Right atrium auricular region (tissue), 2 donors: Measurements from ENCODE around the gene UBE2N. TPM values are rescaled to one million over a fixed set of nuclear protein-coding genes. Genes with fewer than 3 reads are reported as not detected.

ENCODE experiments used
- DNase-seq: peaks from one replicate; pipeline ENCODE4 v3.0.0-alpha.2; 2019; ENCODE audit warnings: low spot score
- H3K27ac ChIP-seq, 2 donors: fragments of 200-600 bp; sonication (generic); 1 replicate in 1 of 2; 2 replicates in 1 of 2; pipeline ENCODE4 v1.5.1; 2016 to 2019
- H3K27me3 ChIP-seq, 2 donors: fragments of 200-600 bp; sonication (generic); one replicate each; pipeline versions ENCODE4 v1.5.1 to v1.6.0; 2017 to 2019
- H3K36me3 ChIP-seq: fragments of 200-600 bp; sonication (generic); one replicate; pipeline ENCODE4 v1.5.1; 2016
- H3K4me1 ChIP-seq, 2 donors: fragments of 200-600 bp; sonication (generic); one replicate each; pipeline versions ENCODE4 v1.5.1 to v1.6.0; 2017 to 2019
- H3K4me3 ChIP-seq, 2 donors: fragments of 200-600 bp; sonication (generic); 1 replicate in 1 of 2; 2 replicates in 1 of 2; pipeline ENCODE4 v1.5.1; 2017 to 2019; ENCODE audit warnings: mild to moderate bottlenecking in 1 of 2, moderate library complexity in 1 of 2
- H3K9me3 ChIP-seq, 2 donors: fragments of 200-600 bp; sonication (generic); one replicate each; pipeline ENCODE4 v1.5.1; 2019
- total RNA-seq, 2 donors: library from RNA; depleted of rRNA; stranded (reverse); fragments of >200 nt; gene quantifications; one replicate each; pipeline ENCODE4 v1.1.0, GENCODE V29; 2016
- TF ChIP-seq, protein P1 (sequence below), 2 donors: fragments of 200-600 bp; sonication (generic); IDR thresholded peaks; one replicate each; pipeline ENCODE4 v1.5.1; 2019; ENCODE audit warnings: antibody characterized with exemption in 2 of 2

The UBE2N gene
- total RNA-seq, 2 donors from 2014 or later = 30.2 to 41.5 TPM

DNA sequence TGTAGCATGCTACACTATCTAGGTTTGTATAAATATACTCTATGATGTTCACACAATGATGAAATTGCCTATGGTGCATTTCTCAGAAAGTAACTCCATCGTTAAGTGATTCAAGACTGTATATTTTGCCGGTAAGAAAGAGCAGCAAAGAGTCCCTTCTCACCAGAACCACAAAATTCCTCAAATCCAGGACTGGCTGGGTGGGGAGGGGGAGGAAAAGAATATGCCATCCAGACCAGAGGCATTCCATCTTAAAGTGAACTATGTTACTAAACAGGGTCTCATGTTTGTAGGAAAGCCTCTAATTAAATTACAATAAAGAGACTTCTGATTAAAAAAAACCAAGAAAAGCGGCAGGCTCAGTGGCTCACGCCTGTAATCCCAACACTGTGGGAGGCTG, 11.5 kb downstream of the UBE2N start:
- H3K9me3 ChIP-seq = no peaks in the 10 kb centered on the region
- no peak overlapping the region for H3K4me3 ChIP-seq
- no peak for DNase-seq
- no peak overlapping the region for H3K27ac ChIP-seq
- peaks cover 0 to 74% of the 10 kb centered on the region in 2 donors for H3K4me1 ChIP-seq
- TF ChIP-seq, protein P1, sequence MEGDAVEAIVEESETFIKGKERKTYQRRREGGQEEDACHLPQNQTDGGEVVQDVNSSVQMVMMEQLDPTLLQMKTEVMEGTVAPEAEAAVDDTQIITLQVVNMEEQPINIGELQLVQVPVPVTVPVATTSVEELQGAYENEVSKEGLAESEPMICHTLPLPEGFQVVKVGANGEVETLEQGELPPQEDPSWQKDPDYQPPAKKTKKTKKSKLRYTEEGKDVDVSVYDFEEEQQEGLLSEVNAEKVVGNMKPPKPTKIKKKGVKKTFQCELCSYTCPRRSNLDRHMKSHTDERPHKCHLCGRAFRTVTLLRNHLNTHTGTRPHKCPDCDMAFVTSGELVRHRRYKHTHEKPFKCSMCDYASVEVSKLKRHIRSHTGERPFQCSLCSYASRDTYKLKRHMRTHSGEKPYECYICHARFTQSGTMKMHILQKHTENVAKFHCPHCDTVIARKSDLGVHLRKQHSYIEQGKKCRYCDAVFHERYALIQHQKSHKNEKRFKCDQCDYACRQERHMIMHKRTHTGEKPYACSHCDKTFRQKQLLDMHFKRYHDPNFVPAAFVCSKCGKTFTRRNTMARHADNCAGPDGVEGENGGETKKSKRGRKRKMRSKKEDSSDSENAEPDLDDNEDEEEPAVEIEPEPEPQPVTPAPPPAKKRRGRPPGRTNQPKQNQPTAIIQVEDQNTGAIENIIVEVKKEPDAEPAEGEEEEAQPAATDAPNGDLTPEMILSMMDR (IDR thresholded peaks at IDR 0.05) = no peak
- H3K27me3 ChIP-seq = no peaks in the 10 kb centered on the region
- no peaks in the 10 kb centered on the region for H3K36me3 ChIP-seq

- Histone ChIP-seq H3K4me1 (peaks cover 0 to 75% of the 10 kb centered on the region in 2 donors), H3K4me3 (no peak overlapping the region), H3K27me3 (no peaks in the 10 kb centered on the region), H3K27ac (no peak overlapping the region), H3K36me3 (no peaks in the 10 kb centered on the region), H3K9me3 (no peaks in the 10 kb centered on the region)
- DNase-seq = no peak
- TF ChIP-seq, protein P1 (IDR thresholded peaks at IDR 0.05) = no peak
Measured at GRCh38 chr12:93429852-93430251, 11.9 kb downstream of the UBE2N start.

DNA sequence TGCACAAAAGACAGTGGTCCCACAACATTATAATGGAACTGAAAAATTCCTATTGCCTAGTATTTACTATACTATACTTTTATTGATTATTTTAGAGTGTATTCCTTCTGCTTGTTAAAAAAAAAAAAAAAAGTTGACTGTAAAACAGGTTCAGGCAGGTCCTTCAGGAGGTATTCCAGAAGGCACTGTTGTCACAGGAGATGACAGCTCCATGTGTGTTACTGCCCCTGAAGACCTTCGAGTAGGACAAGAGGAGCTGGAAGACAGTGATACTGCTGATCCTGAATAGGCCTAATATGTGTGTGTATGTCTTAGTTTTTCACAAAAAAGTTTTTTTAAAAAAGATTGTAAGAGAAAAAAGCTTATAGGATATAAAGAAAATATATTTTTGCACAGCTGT, 12.3 kb downstream of the UBE2N start:
- no peaks in the 10 kb centered on the region for H3K9me3 ChIP-seq

GRCh38 chr12:93427779-93428564, 13.8 kb downstream of the UBE2N start:
- no peak for DNase-seq
- H3K4me3 ChIP-seq = no peak overlapping the region
- no peaks in the 10 kb centered on the region for H3K27me3 ChIP-seq
- H3K9me3 ChIP-seq = no peaks in the 10 kb centered on the region
- TF ChIP-seq, protein P1 (IDR thresholded peaks at IDR 0.05) = no peak
- no peaks in the 10 kb centered on the region for H3K36me3 ChIP-seq
- no peak overlapping the region for H3K27ac ChIP-seq
- peaks cover 0 to 79% of the 10 kb centered on the region in 2 donors for H3K4me1 ChIP-seq

More for the DNA sequence above, 12.3 kb downstream of the UBE2N start:
- H3K27ac ChIP-seq = no peak overlapping the region
- H3K4me3 ChIP-seq = no peak overlapping the region
- peaks cover 0 to 75% of the 10 kb centered on the region in 2 donors for H3K4me1 ChIP-seq
- DNase-seq = no peak
- TF ChIP-seq, protein P1 (IDR thresholded peaks at IDR 0.05) = no peak
- no peaks in the 10 kb centered on the region for H3K27me3 ChIP-seq
- H3K36me3 ChIP-seq = no peaks in the 10 kb centered on the region

GRCh38 chr12:93426412-93426805, 15.3 kb downstream of the UBE2N start:
- DNase-seq = no peak
- Histone ChIP-seq H3K27ac (peak overlapping the region; percentile 24 to 45), H3K9me3 (no peaks in the 10 kb centered on the region), H3K4me3 (no peak overlapping the region), H3K27me3 (no peaks in the 10 kb centered on the region), H3K36me3 (no peaks in the 10 kb centered on the region), H3K4me1 (peaks cover 0 to 83% of the 10 kb centered on the region in 2 donors)
- TF ChIP-seq, protein P1 (IDR thresholded peaks at IDR 0.05) = no peak
